NCI-H748 treated with DMSO at 0.1 percent for 48 hours (cell line): Measurements from ENCODE around the gene MECP2.

ENCODE experiments used
- DNase-seq: peaks from one replicate; lab custom pipeline; 2025; lab: John Stamatoyannopoulos, UW

Gene MECP2

DNA sequence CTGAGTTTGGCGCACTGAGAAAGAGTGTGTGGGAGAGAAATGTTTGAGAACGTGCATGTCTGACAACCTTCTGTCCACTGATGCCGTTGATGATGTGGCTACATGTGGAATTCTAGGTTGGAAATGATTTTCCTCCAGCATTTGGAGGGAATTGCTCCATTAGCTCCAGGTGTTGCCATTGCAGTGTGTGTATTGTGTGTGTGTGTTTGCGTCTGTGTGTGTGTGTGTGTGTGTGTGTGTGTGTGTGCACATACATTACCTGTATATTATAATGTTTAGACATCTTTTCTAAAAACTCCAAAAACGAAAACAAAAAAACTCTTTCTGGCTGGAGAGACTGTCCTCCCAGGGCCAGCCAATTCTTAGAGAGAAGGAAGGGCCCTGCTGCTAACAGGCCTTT lies 18.2 kb upstream of the MECP2 start:
- no peak for DNase-seq

DNA sequence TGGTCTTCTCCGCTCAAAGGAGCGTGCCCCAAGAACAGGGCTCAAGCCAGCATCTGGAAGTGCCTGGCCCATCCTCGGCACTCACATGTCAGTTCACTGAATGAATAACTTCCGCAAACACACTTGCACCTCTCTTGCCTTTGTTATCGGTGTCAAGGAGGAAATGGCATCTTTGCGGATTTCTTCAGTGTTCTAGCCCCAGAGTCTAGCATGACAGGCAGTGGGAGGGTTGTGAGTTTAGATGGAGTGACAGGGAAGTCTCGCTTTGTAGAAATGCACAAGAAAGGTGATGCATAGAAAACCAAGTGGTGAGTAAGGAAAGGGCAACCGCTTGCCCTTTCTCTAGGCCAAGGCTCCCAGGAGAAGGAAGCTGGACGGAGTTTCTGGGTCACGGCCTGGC lies 17.6 kb upstream of the MECP2 start:
- no peak for DNase-seq

- DNase-seq = no peak
These were observed 17.1 kb upstream of the MECP2 start for GRCh38 chrX:154114652-154115051.

DNA sequence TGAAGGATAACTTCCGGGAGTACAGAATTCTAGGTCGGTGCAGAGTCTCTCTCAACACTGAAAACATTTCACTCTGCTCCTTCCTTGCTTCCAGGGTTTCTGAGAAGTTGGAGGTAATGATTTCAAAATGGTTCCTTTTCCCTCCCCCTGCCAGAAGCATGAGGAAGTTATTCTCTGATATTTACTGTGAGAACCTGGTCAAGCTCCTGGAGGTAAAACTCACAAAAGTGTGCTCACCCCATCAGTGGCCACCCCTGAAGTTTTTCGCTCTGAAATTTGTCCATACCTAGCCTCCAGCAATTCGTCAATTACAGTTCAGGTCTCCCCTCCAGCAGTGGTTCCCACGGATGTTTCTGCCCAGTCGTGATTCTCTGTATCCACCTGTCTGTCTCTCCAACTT lies 16.2 kb upstream of the MECP2 start:
- DNase-seq = no peak

DNA sequence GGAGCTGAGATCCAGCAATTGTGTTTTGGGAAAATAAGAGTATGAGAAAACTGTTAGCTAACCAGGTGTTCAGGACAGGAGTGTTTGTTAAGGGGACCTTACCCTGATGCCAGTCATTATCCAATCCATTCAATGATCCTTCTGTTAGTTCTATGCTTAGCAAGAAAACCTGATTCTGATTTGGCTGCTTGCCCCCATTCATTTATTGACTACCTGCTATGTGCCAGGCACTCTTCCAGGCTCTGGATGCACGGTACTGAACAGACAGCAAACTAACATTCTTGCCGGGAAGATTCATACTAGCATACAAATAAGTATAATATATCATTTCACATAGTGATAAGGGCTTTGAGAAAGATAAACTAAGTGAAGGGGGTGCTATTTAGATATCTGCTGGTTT lies 1.0 kb upstream of the MECP2 start:
- no peak for DNase-seq

DNA sequence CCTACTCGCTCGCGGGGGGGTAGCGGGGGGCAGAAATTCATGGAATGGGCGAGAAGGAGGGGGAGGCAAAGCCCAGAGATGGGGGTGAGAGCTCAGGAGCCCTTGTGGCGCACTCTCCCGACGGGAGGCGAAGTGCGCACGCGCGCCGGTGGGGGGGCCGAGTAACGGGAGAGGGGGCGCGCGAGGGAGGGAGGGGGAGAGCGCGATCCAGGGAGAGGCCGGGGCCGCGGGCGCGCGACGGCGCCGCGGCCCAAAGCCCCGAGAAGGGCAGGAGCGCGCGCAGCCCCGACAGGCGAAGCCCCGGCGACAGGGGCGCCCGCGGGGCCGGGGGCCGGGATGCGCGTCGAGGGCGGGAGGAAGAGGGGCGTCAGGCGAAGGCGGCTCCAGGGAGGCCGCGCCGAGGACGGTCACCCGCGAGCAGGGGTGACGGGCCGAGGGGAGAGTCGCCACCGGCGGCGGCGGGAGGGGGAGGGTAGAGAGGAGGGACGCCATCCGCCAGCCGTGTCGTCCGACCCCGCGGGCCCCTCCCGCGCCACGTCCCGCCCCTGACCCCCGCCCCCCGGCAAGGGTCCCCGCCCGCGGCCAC lies 421 bp downstream of the MECP2 start:
- DNase-seq = peak; percentile 19

DNA sequence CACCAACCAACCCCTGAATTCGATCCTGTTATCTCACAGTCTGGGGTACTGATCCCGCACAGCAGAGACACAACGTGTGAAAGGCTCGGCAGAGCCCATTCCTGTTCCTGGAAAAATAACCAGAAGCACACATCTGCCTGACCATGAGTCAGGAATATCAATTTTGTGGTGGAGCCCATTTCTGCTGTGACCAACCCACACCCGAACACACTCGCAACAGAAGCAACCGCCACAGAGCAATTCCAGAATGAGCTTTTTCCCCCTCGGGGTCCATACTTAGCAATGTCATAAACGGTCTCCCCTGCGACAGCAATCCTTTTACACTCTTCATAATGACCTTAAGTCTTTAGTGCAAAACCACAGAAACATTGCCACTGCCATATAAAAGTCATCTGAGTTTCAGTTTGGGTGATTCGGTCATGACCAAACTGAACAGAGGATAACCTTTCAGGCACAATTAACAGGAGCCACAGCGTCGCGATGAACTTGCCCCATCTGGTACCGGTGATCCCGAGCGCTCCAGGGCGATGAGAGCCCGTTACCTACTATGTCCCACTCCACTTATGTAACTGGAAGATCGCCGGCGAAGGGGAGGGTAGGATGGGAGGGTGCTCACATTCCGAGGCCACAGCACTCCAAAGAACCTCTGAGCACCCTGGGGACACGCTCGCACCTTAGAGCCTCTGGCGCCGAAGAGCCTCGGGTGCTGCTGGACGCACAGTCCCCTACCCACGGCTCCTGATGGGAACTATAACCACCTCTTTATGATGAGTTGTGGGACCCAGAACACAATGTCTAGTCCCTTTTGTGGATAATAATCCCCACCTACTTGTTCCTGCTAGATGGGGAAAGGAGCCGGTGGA lies 1.1 kb downstream of the MECP2 start:
- DNase-seq = no peak

GRCh38 chrX:154094833-154095232 lies 2.7 kb downstream of the MECP2 start:
- no peak for DNase-seq

DNA sequence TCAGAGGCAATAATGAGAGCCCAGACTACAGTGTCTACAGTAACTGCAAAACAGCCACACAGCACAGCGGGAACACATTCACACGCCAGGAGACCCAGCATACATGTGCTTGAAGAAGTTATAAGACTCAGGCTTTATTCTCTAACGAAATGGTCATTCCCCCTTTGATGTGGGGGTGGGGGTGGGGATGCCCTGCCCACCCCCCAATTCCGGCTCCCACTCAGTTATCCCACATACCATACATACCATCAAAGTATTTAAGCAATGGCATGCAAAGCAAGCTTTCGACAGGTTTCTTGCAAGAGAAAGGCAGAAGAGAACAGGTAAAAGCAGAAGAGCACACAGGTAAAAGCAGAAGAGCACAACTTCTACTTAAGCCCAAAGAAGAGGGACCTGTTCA lies 3.6 kb downstream of the MECP2 start:
- DNase-seq = no peak

- DNase-seq = no peak
These were observed 5.1 kb downstream of the MECP2 start for GRCh38 chrX:154092371-154092770.

DNA sequence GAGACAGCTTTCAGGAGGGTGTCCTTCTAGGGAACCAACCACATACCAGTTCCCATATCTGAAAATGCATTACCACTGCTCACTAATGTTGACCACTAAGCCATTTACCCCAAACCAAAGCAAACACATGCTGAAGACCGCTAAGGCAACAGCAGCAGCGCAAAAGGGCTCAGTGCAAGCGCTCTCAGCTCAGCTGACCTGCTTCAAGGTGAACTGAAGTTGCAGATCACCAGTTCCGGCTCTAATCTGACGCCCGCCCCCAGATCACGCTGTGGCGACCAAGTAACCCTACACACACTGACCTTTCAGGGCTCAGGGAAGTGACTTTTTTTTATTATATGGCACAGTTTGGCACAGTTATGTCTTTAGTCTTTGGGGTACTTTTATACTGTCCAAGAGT lies 5.8 kb downstream of the MECP2 start:
- no peak for DNase-seq

GRCh38 chrX:154090731-154091130 lies 6.8 kb downstream of the MECP2 start:
- no peak for DNase-seq

DNA sequence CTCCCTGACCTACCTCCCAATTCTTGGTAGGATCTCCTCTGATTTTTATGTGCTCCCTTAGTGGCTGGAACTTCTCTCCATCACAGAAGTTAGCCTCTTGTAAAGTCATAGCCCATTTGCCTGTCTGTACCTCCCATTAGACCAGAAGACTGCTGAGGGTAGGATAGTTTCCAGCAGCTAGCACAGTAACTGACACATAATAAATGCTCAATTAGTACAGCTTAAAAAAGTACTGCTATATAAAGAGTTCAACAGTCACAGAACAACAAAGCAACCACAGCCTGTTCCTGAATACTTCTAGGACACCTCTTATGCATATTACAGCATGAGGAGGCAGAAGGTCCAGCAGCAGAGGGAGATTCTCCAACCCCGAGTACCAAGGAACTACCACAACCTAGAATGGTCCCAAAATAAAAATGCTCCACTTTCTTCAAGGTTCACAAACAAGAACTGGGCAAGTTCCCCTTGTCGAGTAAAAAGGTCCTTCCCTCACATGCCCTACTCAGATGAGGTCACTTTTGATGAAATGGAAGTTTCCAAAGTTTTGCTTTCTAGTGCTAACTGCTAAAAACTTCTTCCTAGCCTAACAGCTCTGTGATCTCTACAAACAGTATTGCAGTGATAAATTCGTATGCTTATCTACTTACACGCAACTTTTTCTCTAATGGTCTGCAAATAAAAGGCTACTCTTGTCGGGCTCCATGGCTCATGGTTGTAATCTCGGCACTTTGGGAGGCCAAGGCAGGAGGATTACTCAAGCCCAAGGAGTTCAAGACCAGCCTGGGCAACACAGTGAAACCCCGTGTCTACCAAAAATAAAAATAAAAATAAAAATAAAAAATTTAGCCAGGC lies 12.8 kb downstream of the MECP2 start:
- no peak for DNase-seq

- DNase-seq = no peak
These were observed 14.4 kb downstream of the MECP2 start for GRCh38 chrX:154083126-154083517.

GRCh38 chrX:154082396-154083125 lies 15.0 kb downstream of the MECP2 start:
- DNase-seq = no peak

DNA sequence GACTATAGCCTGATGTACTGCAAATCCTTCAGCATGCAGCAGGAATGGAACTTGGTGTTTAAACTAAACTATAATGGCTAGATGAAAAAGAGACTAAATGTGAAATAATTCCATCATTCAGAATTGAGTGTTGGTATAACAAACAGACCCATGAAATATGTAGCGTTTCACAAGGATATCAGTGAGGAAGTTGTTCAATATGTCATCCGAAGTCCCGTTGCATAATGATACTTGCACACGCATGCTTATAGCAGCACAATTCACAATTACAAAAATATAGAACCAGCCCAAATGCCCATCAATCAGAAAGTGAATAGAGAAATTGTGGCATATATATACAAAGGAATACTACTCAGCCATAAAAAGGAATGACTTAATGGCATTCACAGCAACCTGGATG lies 20.4 kb downstream of the MECP2 start:
- no peak for DNase-seq

- no peak for DNase-seq
These were observed 23.3 kb downstream of the MECP2 start for GRCh38 chrX:154074199-154074598.

DNA sequence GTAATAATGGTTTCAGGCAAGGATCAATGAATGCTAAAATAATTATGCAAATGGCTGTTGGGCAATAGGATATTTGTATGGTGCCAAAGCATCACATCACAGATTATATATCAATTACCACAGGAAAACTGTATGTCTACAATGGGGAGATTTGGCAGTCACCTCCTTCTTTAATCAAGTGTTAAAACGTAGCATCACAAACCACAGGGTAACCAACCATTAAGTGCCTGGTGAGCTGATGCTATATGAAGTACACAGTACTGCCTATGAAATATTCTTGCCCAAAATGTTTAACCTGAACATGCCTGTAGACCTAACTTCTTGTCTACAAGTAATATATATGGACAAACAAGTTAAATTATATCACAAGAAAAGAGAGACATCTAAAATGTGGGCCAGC lies 25.3 kb downstream of the MECP2 start:
- DNase-seq = no peak

DNA sequence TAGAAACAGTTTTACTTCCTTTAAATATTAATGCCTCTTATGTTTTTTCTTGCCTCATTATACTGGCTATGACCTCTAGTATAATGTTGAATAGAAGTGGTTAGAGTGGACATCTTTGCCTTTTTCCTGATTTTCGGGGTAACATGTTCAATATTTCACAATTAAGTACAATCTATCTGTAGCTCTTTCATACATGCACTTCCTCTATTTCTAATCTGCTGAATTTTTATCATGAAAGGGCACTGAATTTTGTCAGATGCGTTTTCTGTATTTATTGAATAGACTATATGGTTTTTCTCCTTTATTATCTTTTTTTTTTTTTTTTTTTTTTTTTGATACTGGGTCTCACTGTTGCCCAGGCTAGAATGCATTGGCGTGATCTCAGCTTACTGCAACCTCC lies 29.0 kb downstream of the MECP2 start:
- no peak for DNase-seq

- DNase-seq = no peak
These were observed 32.7 kb downstream of the MECP2 start for GRCh38 chrX:154064637-154065435.

DNA sequence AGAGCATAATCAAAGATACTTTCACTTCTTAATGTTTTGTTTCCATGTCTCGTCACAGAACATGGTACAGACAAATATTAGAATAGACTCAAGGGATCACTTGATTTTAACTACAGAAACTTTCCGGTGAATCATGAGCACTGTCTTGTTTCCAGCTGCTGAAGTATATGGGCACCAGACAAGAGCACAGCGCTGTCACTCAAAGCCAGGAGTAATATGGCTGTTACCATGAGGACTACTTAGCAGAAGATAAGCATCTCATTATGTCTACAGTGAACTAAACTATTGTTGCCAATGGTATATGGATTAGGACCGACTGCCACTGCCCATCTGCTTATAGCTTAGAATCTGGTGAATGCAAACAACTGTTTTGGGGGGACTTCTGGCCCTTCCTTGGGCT lies 34.3 kb downstream of the MECP2 start:
- no peak for DNase-seq
